T47D (cell line): ENCODE results near the gene CLCN4.

ENCODE experiments used
- DNase-seq, 2 experiments: peaks; one replicate each; pipeline versions ENCODE4 v3.0.0 to v3.0.0-alpha.2; 2011 to 2012; ENCODE audit warnings: low read depth in 1 of 2, low spot score in 1 of 2
- JUND ChIP-seq: IDR thresholded peaks from 2 replicates; pipeline ENCODE4 v1.6.1; 2012; ENCODE audit warnings: low read depth
- in situ Hi-C: cut with HindIII; loops from 2 replicates; pipeline ENCODE4 v1.10.0; 2016; ENCODE audit warnings: low sequenced_read_pairs, low pct_unique_long_range_greater_than_20kb

Gene CLCN4

GRCh38 chrX:10195947-10196346, 39.2 kb downstream of the CLCN4 start:
- TF ChIP-seq JUND, result no peak
- no peak for DNase-seq
- in situ Hi-C loops, result no loop called here

- TF ChIP-seq JUND, result no peak
- no peak for DNase-seq
- in situ Hi-C loops, result no loop called here
Measured at GRCh38 chrX:10197279-10198210, 40.8 kb downstream of the CLCN4 start.

GRCh38 chrX:10198254-10198653, 41.5 kb downstream of the CLCN4 start:
- TF ChIP-seq JUND, result no peak
- in situ Hi-C loops, result no loop called here

GRCh38 chrX:10199212-10199611, 42.4 kb downstream of the CLCN4 start:
- DNase-seq, result no peak
- TF ChIP-seq JUND, result no peak
- in situ Hi-C loops, result no loop called here

More at GRCh38 chrX:10198254-10198653, 41.5 kb downstream of the CLCN4 start:
- no peak for DNase-seq

DNA sequence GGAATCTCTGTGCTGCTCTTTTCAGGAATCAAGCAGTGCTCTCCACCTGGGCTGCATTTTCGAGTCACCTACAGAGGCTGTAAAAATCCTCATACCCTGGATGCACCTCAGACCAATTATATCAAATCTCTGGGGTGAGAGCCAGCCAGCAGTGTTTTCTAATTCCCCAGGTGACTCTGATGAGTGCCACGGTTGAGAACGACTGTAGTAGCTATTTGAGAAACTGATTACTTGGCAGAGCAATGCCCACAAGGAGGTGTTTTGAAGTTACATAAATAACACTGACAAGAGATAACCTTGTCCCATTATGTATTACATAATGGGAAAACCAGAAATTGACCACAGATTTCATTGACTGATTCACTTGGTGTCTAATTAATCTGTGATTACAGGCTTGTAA, 46.8 kb downstream of the CLCN4 start:
- TF ChIP-seq JUND, result no peak
- DNase-seq, result no peak
- in situ Hi-C loops, result no loop called here

DNA sequence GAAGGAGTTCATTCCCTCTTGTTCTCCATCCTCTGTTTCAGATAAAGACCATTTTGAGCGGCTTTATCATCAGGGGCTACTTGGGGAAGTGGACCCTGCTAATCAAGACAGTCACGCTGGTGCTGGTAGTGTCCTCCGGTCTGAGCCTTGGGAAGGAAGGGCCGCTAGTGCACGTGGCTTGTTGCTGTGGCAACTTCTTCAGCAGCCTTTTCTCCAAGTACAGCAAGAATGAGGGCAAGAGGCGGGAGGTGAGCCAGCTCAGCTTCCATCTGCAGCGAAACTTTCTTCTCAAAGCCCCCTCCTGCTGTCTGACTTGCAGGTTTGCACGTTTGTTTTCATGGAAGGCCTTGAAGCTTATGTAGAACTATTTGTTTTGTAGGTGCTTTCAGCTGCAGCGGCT, 49.5 kb downstream of the CLCN4 start:
- no peak for DNase-seq
- in situ Hi-C loops, result no loop called here
- no peak for TF ChIP-seq JUND

GRCh38 chrX:10208281-10208856, 51.6 kb downstream of the CLCN4 start:
- no peak for TF ChIP-seq JUND
- peak in 1 of 2 experiments; percentile 20 for DNase-seq
- in situ Hi-C loops, result no loop called here

- no peak for DNase-seq
- TF ChIP-seq JUND, result no peak
- in situ Hi-C loops, result no loop called here
Measured at GRCh38 chrX:10208953-10209352, 52.2 kb downstream of the CLCN4 start.

- TF ChIP-seq JUND, result no peak
- in situ Hi-C loops, result no loop called here
- DNase-seq, result no peak
Measured at GRCh38 chrX:10212395-10212794, 55.6 kb downstream of the CLCN4 start.

- no peak for DNase-seq
- TF ChIP-seq JUND, result no peak
- in situ Hi-C loops, result no loop called here
Measured at GRCh38 chrX:10213716-10214115, 56.9 kb downstream of the CLCN4 start.

- DNase-seq, result no peak
- in situ Hi-C loops, result no loop called here
- no peak for TF ChIP-seq JUND
Measured at GRCh38 chrX:10216208-10216607, 59.4 kb downstream of the CLCN4 start.

DNA sequence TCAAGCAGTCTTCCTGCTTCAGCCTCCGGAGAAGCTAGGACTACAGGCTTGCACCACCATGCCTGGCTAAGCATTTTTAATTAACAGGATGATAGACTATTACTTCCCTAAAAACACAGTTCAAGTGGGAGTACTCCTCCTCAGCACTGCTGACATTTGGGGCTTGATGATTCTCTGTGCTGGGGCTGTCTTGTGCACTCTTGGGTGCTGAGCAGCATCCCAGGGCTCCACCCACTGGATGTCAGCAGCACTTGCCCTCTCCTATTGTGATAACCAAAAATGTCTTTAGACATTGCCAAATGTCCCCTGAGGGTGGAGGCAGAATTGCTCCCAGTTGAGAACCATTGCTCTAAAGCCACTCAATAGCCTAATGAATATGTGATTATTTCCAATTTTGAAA, 60.4 kb downstream of the CLCN4 start:
- DNase-seq, result no peak
- no peak for TF ChIP-seq JUND
- in situ Hi-C loops, result no loop called here

GRCh38 chrX:10221651-10222050, 64.9 kb downstream of the CLCN4 start:
- TF ChIP-seq JUND, result no peak
- no peak for DNase-seq
- in situ Hi-C loops, result no loop called here
